Amniotic epithelial cell (primary cell): ENCODE measurements around the gene ELK3.

ENCODE experiments used
- DNase-seq: peaks from one replicate; pipeline ENCODE4 v3.0.0-alpha.2; 2010; ENCODE audit warnings: low read depth

ELK3 gene

DNA sequence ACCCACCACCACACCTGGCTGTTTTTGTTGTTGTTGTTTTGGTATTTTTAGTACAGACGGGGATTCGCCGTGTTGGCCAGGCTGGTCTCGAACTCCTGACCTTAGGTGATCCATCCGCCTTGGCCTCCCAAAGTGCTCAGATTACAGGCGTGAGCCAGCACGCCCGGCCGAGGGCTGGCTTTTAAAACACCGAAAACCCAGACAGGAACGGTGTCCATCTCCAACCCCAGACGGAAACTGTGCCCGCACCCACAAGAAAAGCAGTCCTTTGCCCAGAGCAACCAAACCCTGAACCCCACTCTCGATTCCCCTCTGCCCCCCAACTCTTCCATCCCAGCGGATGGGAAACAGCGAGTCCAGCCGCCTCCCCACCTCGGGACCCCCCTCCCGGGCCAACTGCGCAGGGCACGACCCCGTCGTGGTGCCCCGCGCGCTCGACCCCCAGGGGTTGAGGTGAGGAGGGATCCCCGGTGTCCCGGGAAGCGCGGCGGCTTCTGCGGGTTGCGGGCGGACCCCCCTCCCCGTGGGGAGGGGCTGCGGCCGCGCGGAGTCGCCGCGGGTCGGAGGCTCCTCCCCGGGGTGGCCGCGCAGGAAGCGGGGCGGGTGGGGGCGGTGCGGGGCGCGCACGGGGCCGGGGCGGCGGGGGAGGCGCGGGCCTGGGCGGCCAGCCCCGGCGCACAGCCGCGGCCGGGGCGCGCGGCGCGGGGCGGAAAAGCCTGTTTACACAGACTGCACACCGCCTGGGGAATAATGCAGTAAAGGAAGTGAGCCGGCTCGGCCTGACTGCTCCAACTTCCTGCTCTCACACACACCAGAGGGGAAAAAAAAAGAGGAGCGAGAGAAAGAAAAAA lies at the start of gene ELK3:
TSS of gene ELK3 (plus strand) at position 651 of the 851 bp plus-strand sequence.
- DNase-seq, result peak; percentile 74

DNA sequence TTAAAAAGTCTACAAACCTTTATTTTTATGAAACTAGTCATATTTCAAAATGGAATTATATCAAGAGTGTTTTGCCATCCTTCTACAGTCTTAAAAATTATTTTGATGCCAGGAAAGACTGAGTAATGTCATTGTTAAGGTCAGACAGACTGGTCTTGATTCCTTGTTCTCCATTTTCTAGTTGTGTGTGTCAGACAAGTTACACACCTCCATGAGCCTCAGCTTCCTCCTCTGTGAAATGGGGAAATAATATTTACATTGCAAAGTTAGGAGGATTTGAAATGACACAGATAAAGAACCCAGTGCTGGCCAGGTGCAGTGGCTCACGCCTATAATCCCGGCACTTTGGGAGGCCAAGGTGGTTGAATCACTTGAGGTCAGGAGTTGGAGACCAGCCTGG lies 47.4 kb upstream of the ELK3 start:
- DNase-seq, result no peak

DNA sequence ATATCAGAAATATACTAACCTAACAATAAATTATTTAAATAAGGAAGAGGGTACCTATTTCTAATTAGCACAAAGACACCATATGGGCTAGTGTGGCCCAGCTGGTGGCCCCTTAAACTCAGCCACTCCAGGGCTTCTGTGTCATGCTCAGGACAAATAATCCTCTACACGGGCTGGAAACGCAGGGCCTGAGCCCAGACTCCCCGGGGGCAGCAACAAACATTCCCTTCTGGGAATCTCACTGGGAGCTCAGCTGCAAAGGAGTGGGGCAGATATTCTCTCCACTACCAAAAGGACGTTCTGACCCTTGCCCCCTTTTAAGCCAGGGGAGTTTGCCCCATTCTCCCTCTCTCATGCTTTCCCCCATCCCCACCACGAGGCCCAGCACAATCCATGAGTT lies 43.7 kb upstream of the ELK3 start:
- no peak for DNase-seq

DNA sequence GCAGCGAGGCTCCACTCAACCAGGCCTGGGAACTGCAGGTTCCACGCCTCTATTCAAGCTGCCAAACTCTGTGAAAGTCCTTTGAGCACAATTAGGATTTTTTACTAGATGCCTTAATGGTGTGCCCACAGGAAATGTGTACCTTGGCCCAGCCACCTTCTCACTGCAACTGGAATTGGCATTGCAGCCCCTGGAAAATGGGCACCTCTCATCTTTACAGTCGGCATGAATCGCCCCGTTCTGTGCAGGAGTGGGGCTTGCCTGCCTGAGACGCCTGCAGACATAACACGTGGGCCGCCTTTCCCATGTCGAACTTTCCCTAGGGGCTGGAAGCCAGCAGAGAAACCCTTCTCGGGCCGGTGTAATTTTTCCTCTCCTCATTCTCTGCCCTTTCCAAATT lies 42.0 kb upstream of the ELK3 start:
- DNase-seq, result no peak

DNA sequence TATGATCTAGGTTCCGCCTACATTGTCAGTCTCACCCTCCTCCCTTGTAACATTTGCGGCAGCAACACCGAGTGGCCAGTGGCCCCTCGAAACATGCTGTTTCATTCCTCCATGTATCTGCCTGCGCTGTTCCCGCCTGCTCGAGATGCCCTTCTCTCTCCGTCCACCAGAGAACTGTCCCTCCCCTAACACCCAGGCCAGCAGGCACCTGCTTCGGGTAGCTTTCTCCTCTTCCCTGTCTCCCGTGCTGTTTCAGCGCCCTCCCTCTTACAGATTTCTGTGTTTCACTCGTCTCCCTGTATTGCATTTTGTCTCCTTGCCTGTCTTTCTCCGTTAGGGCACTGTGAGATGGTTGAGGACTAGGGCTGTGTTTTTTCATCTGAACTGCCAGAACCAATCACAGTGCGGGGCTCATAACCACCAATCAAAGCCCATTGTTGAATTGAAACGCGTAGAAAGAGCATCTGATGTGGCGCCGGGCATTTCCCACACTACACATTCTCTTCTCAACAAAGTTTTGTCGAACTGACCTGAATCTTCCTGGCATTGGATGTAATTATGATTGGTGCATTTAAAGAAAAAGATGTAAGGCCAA lies 40.9 kb upstream of the ELK3 start:
- DNase-seq, result no peak

DNA sequence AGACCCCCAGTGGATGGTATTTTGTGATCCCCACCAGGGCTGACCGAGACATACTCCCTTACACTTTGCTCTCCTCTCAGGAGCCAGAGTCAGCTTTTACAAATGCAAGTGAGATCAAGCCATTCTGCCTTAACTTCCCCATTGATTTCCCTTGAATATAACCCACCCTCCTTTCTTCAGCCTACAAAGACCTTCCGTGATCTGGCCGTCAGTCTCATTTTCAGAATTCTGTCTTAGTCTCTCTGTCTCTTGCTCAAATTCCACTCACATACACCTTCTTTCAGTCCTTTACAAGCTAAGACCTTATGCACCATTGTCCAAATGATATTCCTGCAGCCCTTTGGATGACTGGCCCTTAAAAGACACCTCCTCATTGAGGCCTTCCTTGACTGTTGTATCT lies 39.0 kb upstream of the ELK3 start:
- DNase-seq, result no peak

DNA sequence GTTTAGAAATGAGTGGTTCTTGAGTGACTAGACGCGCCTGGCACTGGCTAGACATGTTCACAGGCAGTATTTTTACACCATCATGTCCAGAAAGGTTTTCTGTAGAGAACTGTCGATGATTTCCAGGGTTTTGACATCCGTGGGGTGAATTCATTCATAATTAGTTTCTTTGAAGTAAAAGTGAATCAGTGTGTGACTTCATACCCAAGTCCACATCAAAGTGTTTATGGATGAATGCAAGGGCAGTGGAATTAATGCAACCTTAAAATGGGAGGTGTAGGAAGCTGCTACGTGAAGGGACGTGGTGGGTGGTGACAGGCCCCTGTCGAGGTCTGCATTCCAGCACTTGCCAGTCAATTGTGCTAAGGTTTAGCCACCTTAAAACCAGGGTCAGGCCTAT lies 38.4 kb upstream of the ELK3 start:
- DNase-seq, result no peak

DNA sequence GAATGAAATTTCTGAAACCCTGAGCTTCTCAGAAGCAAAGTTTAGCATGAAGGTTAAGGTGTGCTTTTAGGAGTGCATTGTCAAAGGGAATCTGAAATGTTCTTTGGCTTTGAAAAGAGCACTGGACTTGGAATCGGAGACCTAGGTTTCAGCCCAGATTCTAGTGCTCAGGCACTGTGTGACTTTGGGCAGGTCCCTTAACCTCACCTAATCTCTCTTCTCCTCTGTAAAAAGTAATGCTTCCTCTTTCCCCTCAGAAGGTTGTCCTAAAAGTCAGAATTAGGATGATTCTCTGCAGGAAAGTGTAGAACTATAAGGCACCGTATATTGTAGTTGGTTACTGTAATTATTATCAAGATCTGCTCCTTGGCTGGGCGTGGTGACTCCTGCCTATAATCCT lies 38.0 kb upstream of the ELK3 start:
- no peak for DNase-seq

DNA sequence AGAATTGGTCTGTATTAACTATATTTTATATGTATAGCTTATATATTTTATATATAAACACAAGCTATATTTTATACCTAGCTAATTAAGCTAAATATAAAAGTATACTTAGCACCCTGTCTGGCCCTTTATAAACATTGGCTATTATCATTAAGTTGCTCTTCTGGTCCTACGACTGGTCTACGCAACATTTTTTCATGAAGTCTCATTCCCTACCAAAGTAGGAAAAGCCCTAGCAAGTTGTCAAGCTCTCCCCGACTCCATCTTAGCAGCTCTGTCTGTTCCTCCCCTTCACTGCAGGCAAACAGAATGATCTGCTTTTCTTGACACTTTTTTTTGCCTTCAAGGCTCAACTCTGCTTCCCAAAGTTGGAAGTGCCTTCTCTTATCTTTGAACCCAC lies 36.7 kb upstream of the ELK3 start:
- DNase-seq, result no peak

DNA sequence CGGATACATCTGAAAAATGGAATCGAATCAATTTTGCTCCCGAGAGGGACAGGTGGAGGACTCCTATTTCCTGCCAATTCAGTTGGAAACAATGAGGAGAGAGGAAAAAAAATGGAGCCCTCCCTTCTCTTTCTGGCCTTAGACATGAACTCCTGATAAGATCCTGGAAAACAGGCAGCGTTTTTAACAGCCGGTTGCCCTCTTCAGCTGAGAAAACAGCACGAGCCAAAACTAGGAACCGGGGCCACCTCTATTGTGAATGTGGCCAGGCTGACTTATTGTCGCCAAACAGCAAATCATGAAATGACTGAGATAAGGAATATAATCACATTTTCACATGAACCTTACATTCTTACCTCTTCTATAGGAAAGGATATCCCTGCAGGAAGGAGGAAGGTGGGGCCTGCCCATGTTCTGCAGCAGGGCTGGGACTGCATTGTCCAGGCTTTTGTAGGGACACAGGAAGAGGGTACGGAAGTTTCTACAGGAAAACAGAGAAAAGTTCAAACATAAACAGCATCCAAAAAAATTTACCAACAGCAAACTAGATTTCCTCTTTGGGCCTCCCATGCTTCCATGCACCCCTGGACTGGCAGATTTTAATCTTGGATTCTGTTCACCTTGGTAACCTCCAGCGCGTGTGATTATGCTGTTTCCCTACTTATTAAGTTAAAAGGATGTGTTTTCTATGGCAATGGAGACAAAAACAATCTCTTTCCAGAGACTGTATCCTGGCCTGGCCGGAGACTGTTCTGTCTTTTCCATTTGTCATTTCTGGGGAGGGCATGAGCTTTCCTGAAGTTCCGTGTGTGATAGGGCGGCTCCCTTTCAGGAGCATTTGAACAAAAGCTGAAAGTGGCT lies 29.0 kb upstream of the ELK3 start:
- no peak for DNase-seq

DNA sequence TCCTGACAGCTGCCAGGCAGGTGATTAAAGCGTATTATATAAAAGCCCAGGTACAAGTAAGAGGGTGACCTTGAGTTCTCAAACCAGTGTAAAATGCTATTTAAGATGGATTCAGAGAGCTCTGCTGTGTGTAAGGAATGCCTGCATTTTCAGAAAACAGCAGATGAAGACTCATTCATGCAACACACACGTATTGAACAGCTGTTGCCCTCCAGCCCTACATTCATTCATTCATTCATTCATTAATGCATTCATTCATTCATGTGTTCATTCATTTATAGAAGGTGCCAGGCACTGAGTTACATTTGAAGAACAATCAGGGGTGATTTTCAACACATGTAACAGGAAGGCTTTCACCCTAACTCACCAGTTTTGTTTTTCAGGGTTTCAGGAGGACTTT lies 27.4 kb upstream of the ELK3 start:
- DNase-seq, result no peak

DNA sequence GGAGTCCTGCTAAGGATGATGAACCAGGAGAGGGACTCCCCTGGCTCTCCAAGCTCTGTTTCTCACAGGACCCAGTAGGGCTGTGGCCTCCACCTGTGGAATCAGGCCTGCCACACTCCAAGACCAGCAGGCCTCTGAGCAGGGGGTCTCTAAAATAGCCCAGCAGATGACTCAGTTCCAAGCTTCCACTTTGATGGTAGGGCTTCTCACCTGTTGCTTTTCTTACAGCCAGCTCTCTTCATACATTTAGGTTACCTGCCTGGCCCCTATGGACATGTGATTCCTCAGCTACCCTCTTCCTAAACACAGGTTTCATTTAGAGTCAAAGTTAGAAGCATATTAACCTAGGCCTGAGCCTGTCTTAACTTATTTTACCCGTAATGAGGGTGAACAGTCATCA lies 26.7 kb upstream of the ELK3 start:
- DNase-seq, result no peak

DNA sequence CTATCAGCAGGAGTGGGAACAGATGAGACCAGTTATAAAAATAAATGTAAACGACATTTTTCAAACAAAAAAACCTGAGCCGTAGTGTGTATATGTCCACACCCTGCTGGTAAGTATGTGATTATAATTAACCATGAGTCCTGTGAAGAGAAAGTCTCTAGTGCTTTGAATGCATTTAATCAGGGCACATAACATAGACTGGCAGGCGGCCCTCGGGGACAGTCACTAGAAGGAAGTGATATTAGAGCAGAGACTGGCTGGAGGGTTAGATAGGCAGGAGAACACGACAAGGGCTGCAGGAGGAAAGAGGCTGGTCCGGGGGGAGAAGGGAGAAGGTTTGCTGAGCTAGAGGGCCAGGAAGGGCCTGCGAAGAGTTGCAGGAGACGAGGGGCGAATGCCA lies 23.8 kb upstream of the ELK3 start:
- DNase-seq, result no peak

DNA sequence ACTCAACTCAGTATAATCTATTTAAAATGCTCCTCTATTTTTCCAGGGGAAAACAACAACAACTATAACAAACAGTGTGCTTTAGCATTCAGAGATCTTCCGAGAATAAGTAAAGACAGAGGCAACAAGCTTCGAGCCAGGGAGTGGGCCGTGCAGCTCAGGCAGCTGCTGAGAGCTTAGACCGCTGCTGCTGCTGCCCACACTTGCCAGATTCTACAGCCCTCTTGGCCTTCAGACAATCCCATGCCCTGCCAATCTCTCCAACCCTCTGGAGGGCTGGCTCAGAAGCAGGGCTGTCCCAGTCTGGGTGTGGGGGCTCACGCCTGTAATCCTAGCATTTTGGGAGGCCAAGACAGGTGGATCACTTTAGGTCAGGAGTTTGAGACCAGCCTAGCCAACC lies 23.4 kb upstream of the ELK3 start:
- DNase-seq, result no peak

DNA sequence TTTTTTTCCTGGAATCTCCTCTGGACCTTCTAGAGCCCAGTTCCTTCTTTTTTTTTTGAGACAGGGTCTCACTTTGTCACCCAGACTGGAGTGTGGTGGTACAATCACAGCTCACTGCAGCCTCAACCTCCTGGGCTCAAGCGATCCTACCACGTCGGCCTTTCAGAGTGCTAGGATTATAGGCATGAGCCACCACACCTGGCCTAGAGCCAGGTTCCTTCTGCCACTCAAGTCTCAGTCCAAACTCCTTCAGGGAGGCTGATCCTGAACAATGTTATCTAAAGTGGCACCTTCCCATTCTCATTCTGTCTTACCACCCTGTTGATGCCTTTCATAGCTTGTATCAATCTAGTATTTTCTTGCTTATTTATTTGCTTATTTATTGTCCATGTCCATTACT lies 22.3 kb upstream of the ELK3 start:
- no peak for DNase-seq

DNA sequence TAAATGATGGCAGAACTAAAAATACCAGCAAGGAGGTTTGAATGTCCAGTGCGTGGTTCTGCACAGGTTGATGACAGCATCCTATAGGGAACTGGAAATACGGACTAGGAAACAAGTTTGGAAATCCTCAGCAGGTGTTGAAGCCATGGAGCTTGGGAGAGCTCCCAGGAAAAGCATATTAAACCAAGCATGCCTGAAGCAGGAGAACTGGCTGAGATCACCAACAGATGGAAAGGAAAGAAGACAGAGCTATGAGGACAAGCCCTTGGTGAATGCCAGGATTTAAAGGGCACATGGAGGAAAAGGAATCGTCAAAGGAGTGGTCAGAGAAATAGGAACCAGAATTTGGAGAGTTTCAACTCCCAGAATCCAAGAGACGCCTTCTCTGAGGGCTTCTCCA lies 21.2 kb upstream of the ELK3 start:
- DNase-seq, result no peak

DNA sequence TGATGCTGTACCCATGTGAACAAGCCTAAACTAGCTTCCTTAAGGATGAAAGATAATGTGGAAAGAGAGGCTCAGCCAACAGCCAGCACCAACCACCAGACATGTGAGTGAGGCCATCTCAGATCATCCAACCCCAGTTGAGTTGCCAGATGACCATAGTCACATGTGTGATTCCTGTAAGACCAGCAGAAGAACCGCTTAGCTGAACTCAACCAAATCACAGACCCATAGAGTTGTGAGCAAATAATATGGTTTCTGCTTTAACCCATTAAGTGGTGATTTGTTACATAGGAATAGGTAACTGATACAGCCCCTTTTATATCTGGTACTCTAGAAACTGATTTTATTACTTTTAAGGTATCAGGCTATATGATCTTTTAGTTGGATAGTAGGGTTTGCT lies 17.6 kb upstream of the ELK3 start:
- no peak for DNase-seq

DNA sequence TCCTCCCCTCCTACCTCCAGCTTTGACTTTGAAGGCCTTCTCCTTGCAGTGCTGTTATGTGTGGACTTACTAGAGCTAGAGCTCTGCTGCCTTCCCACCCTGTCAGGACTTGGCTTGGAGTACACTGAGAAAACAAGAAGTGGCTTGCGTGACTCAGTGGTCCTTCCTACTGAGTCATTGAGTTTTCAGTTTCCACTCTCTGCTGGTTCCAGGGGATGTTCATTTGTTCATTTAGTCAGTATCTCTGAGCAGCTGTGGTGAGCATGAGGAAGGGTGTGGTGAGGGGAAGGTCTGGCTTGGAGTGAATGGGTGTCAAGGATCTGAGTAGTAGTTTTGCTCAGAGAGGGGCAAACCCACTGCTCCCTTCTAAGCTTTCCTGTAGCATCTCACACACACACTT lies 17.2 kb upstream of the ELK3 start:
- no peak for DNase-seq

DNA sequence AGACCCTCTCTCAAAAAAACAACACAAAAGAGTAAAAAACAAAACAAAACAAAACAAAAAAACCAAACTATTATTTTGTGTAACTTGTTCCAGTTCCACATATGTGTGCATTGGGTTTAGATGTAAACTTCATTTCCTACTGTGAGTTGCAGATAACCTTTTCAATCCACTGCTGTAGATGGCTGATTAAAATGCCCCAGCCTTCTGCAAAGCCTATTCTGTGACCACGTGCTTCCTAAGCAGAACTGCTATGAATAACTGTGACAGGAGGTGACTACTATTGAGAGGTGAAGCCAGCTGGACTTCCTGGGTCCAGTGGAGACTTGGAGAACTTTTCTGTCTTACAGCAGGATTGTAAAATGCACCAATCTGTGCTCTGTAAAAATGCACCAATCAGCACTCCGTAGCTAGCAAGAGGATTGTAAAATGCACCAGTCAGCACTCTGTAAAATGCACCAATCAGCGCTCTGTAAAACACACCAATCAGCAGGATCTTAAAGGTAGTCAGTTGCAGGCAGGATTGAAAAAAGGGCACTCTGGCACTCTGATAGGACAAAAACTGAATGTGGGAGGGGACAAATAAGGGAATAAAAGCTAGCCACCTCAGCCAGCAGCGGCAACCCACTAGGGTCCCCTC lies 10.3 kb upstream of the ELK3 start:
- DNase-seq, result no peak

DNA sequence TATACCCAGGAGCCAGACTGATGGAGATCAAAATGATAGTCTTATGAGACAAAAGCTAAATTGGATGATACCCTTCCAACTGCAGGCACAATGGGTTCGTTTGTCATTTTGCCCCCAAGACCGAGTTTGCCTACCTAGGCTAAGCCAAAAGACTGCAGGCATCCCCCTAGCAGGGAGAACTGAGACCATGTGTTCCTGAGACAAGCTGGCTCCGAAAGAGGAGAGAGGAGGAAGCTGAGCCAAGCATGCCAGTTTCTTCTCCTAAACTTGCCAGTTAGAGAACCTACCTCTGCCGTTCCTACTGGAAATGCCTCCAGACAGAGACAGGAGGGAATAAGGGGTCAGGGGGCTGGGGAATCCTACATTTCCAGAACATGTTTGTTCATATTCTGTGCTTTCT lies 8.3 kb upstream of the ELK3 start:
- no peak for DNase-seq

DNA sequence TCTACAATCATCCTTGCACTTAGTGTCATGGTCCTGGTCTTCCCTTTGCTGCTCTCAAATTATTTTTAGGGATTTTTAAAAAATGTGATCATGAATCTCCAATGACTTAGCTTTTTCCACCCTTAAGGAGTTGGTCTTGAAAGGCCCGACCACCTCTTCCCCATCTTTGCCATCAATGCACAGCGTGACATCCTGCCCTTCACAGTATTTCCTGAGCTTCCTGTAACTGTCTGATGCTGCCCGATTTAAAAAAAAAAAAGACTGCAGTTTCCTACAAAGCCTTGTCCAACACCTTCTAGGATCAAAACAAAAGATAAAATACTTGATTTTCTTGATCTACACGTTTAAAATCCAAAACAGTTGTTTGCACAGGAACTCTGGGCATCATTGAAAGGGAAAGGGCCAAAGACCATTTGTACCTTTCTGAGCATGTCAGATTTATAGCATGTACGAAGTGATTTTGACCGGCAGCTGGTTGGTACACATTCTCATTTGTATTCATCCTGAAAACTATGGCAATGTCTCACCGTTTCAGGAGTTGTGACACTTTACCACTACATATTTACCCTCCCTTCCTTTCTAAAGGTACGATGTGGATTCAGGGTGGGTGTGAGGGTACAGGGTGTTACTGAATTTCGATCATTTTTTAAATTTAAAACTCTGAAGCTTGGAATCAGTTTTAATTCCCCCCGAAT lies 7.4 kb upstream of the ELK3 start:
- DNase-seq, result no peak

DNA sequence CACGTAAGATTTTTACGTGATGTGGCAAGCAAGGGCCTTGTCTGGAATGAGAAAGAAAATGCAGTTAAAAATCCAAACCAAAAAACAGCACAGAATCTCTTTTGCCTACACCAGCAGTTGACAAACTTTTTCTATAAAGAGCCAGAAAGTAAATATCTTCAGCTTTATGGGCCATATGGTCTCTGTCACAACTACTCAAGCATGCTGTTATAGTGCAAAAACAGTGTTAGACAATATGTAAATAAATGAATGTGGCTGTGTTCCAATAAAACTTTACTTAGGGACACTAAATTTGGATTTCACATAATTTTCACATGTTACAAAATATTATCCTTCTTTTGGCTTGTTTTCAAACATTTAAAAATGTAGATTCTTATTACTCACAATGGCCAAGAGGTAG lies 6.2 kb upstream of the ELK3 start:
- no peak for DNase-seq
